ENCODE data around the gene DTWD2.
A peak's percentile ranks its signal among the peaks of the same experiment; 100 is the strongest.

The DTWD2 gene

DNA sequence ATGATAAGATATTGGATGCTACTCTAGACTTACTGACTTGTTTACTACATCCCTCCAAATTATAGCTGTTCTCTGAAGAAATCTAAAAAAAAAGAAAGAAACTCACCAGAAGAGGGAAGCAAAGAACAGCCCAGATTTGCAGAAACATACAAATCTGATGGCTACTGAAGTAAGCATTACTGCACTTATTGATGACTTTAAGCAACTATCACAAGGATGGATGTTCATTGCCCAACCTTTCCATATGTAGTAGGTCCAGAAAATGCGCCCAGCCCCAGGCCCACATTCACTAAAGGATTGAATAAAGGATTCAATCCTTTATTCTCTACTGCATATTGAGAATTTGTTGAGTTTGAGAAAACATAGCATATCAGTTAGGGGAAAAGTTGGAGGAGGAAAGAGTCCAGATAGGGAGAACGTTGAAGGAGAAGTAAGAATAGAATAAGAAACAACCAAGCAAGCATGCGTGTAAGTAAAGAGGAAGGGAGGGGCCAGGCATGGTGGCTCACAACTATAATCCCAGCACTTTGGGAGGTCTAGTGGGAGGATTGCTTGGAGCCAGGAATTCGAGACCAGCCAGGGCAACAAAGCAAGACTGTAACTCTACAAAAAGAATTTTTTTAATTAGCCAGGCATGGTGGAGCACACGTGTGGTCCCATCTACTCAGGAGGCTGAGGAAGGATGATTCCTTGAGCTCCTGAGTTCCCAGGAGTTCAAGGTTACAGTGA is 33.8 kb upstream of the DTWD2 start:
- Histone ChIP-seq H3K27me3 (ENCODE audit: insufficient read depth, low read length, poor library complexity, severe bottlenecking) (no peaks in the 10 kb centered on the region), H3K9me2 (replicated peaks; ENCODE audit: low read depth, low read length) (no peaks in the 10 kb centered on the region), H3K9ac (ENCODE audit: low read depth, low read length, poor library complexity, severe bottlenecking) (no peak overlapping the region), H3K79me2 (ENCODE audit: insufficient read depth, low read length) (no peaks in the 10 kb centered on the region), H3K4me1 (ENCODE audit: insufficient read depth, low read length, poor library complexity, severe bottlenecking) (no peaks in the 10 kb centered on the region), H3K9me3 (ENCODE audit: insufficient read depth, low read depth, low read length) (no peaks in the 10 kb centered on the region), H4K20me1 (ENCODE audit: insufficient read depth, low read length, poor library complexity, severe bottlenecking) (no peaks in the 10 kb centered on the region), H3K36me3 (ENCODE audit: insufficient read depth, low read length) (no peaks in the 10 kb centered on the region), H3K4me2 (ENCODE audit: low read depth, low read length, poor library complexity, severe bottlenecking) (no peak overlapping the region), H3K4me3 (ENCODE audit: low read length, poor library complexity, severe bottlenecking) (no peak overlapping the region), H3F3A (ENCODE audit: low read depth) (no peaks in the 10 kb centered on the region), H2AFZ (ENCODE audit: low read length) (no peak overlapping the region)
- TF ChIP-seq CTCF (conservative IDR thresholded peaks at IDR 0.05; ENCODE audit: low read length) (peak; percentile 46), EZH2phosphoT487 (IDR thresholded peaks at IDR 0.05; ENCODE audit: borderline replicate concordance) (no peak)

DNA sequence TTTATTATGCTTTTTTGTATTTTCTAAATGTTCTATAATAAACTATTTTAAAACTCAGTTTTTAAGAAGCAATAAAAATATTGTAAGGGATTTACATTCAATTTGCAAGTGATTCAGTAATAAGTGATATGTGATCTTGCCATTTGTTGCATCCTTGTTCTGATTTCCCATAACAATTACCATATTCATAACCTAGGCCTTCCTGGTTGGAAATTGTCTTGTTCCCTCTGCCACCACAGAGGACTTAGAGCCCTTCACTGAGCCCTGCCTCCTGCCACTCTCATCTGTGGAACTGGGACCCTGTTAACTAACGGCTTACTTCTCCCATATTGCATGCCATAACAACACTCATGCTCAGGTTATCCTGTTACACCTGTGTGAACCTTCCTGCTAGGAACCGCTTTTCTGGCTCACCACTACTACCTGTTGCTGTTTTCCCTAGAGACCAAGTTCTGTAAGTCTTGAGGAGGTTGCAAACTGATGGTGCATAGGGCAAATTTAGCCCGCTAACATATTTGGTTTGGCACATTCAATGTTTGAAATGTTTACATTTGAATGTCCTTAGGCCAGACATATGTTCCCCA is 32.9 kb upstream of the DTWD2 start:
- Histone ChIP-seq H3K4me2 (ENCODE audit: low read depth, low read length, poor library complexity, severe bottlenecking) (no peak overlapping the region), H3K4me3 (ENCODE audit: low read length, poor library complexity, severe bottlenecking) (no peak overlapping the region), H3K36me3 (ENCODE audit: insufficient read depth, low read length) (no peaks in the 10 kb centered on the region), H3K9me3 (ENCODE audit: insufficient read depth, low read depth, low read length) (no peaks in the 10 kb centered on the region), H3K27me3 (ENCODE audit: insufficient read depth, low read length, poor library complexity, severe bottlenecking) (no peaks in the 10 kb centered on the region), H4K20me1 (ENCODE audit: insufficient read depth, low read length, poor library complexity, severe bottlenecking) (no peaks in the 10 kb centered on the region), H3K79me2 (ENCODE audit: insufficient read depth, low read length) (no peaks in the 10 kb centered on the region), H2AFZ (ENCODE audit: low read length) (no peak overlapping the region), H3K9ac (ENCODE audit: low read depth, low read length, poor library complexity, severe bottlenecking) (no peak overlapping the region), H3K9me2 (replicated peaks; ENCODE audit: low read depth, low read length) (no peaks in the 10 kb centered on the region), H3F3A (ENCODE audit: low read depth) (no peaks in the 10 kb centered on the region), H3K4me1 (ENCODE audit: insufficient read depth, low read length, poor library complexity, severe bottlenecking) (no peaks in the 10 kb centered on the region)
- no peak for TF ChIP-seq CTCF (conservative IDR thresholded peaks at IDR 0.05; ENCODE audit: low read length)
- no peak for TF ChIP-seq EZH2phosphoT487 (IDR thresholded peaks at IDR 0.05; ENCODE audit: borderline replicate concordance)

GRCh38 chr5:119019949-119020348 is 31.6 kb upstream of the DTWD2 start:
- Histone ChIP-seq H3K4me3 (ENCODE audit: low read length, poor library complexity, severe bottlenecking) (no peak overlapping the region), H3K27me3 (ENCODE audit: insufficient read depth, low read length, poor library complexity, severe bottlenecking) (no peaks in the 10 kb centered on the region), H3F3A (ENCODE audit: low read depth) (no peaks in the 10 kb centered on the region), H4K20me1 (ENCODE audit: insufficient read depth, low read length, poor library complexity, severe bottlenecking) (no peaks in the 10 kb centered on the region), H3K36me3 (ENCODE audit: insufficient read depth, low read length) (no peaks in the 10 kb centered on the region), H3K9me2 (replicated peaks; ENCODE audit: low read depth, low read length) (no peaks in the 10 kb centered on the region), H3K9ac (ENCODE audit: low read depth, low read length, poor library complexity, severe bottlenecking) (no peak overlapping the region), H3K79me2 (ENCODE audit: insufficient read depth, low read length) (no peaks in the 10 kb centered on the region), H3K9me3 (ENCODE audit: insufficient read depth, low read depth, low read length) (no peaks in the 10 kb centered on the region), H3K4me2 (ENCODE audit: low read depth, low read length, poor library complexity, severe bottlenecking) (no peak overlapping the region), H3K4me1 (ENCODE audit: insufficient read depth, low read length, poor library complexity, severe bottlenecking) (no peaks in the 10 kb centered on the region), H2AFZ (ENCODE audit: low read length) (no peak overlapping the region)
- TF ChIP-seq CTCF (conservative IDR thresholded peaks at IDR 0.05; ENCODE audit: low read length): no peak
- no peak for TF ChIP-seq EZH2phosphoT487 (IDR thresholded peaks at IDR 0.05; ENCODE audit: borderline replicate concordance)
